Neural cell (in vitro differentiated cells): ENCODE results near the gene TTC9C. TPM values are rescaled to one million over a fixed set of nuclear protein-coding genes. Genes with fewer than 3 reads are reported as not detected.

Source experiments
- polyA plus RNA-seq: library from polyadenylated mRNA; depleted of rRNA; stranded (reverse); fragments of >200 nt; gene quantifications from 2 replicates; pipeline ENCODE4 v1.2.3, GENCODE V29; 2014

The TTC9C gene
- polyA plus RNA-seq, 1 donor from 2014 or later, result 48.6 TPM

Other genes with a start within 250 kb of the TTC9C start
- 0.11 and 0.12 TPM in 2 replicates for gene AHNAK, start 181.7 kb upstream of the TTC9C start, polyA plus RNA-seq
- 1,473 and 1,555 TPM in 2 replicates for gene EEF1G, start 154.6 kb upstream of the TTC9C start, polyA plus RNA-seq
- 12.0 and 17.8 TPM in 2 replicates for gene TUT1, start 137.0 kb upstream of the TTC9C start, polyA plus RNA-seq
- gene MTA2, start 126.6 kb upstream of the TTC9C start, polyA plus RNA-seq, result 130 and 140 TPM in 2 replicates
- gene EML3, start 115.7 kb upstream of the TTC9C start, polyA plus RNA-seq, result 0.38 and 2.5 TPM in 2 replicates
- 0.31 TPM in 1 of 2 replicates, not detected in the other for gene ROM1, start 115.2 kb upstream of the TTC9C start, polyA plus RNA-seq
- 102 and 127 TPM in 2 replicates for gene B3GAT3, start 106.5 kb upstream of the TTC9C start, polyA plus RNA-seq
- gene GANAB, start 81.9 kb upstream of the TTC9C start, polyA plus RNA-seq, result 60.6 and 62.7 TPM in 2 replicates
- 6.5 and 7.5 TPM in 2 replicates for gene INTS5, start 75.2 kb upstream of the TTC9C start, polyA plus RNA-seq
- gene C11orf98, start 63.3 kb upstream of the TTC9C start, polyA plus RNA-seq, result 92.0 and 103 TPM in 2 replicates
- gene CSKMT, start 63.2 kb upstream of the TTC9C start, polyA plus RNA-seq, result 6.3 and 16.0 TPM in 2 replicates
- 6.8 and 8.4 TPM in 2 replicates for gene UQCC3, start 56.8 kb upstream of the TTC9C start, polyA plus RNA-seq
- 10.5 and 10.6 TPM in 2 replicates for gene LBHD1, start 56.2 kb upstream of the TTC9C start, polyA plus RNA-seq
- 209 and 248 TPM in 2 replicates for gene UBXN1, start 49.4 kb upstream of the TTC9C start, polyA plus RNA-seq
- gene LRRN4CL, start 39.0 kb upstream of the TTC9C start, polyA plus RNA-seq, result 0.44 and 0.82 TPM in 2 replicates
- 304 and 305 TPM in 2 replicates for gene BSCL2, start 21.1 kb upstream of the TTC9C start, polyA plus RNA-seq
- gene GNG3, start 20.8 kb upstream of the TTC9C start, polyA plus RNA-seq, result 120 and 121 TPM in 2 replicates
- gene HNRNPUL2, start 1.0 kb upstream of the TTC9C start, polyA plus RNA-seq, result 27.5 and 29.3 TPM in 2 replicates
- 8.5 and 20.9 TPM in 2 replicates for gene ZBTB3, start 25.7 kb downstream of the TTC9C start, polyA plus RNA-seq
- gene POLR2G, start 33.1 kb downstream of the TTC9C start, polyA plus RNA-seq, result 207 and 232 TPM in 2 replicates
- 55.2 and 61.7 TPM in 2 replicates for gene TAF6L, start 42.9 kb downstream of the TTC9C start, polyA plus RNA-seq
- 24.5 and 28.1 TPM in 2 replicates for gene TMEM179B, start 58.9 kb downstream of the TTC9C start, polyA plus RNA-seq
- gene TMEM223, start 63.5 kb downstream of the TTC9C start, polyA plus RNA-seq, result 16.5 and 27.4 TPM in 2 replicates
- 26.0 and 32.1 TPM in 2 replicates for gene NXF1, start 77.0 kb downstream of the TTC9C start, polyA plus RNA-seq
- 28.5 and 30.5 TPM in 2 replicates for gene STX5, start 103.6 kb downstream of the TTC9C start, polyA plus RNA-seq
- gene TEX54, start 104.4 kb downstream of the TTC9C start, polyA plus RNA-seq, result not detected in 2 replicates
- 50.4 and 71.7 TPM in 2 replicates for gene WDR74, start 111.1 kb downstream of the TTC9C start, polyA plus RNA-seq
- gene SLC3A2, start 152.4 kb downstream of the TTC9C start, polyA plus RNA-seq, result 176 and 182 TPM in 2 replicates
- gene CHRM1, start 192.9 kb downstream of the TTC9C start, polyA plus RNA-seq, result not detected in 2 replicates